Liver (tissue), 9 donors: ENCODE results near the gene MRPL21. TPM values are rescaled to one million over a fixed set of nuclear protein-coding genes. Genes with fewer than 3 reads are reported as not detected.

Source experiments
- DNase-seq: peaks from one replicate; pipeline ENCODE4 v3.0.0-alpha.2; 2017; ENCODE audit warnings: low spot score
- H3K27ac ChIP-seq, 2 donors: one replicate each; pipeline ENCODE4 v1.7.0; 2013; ENCODE audit warnings: inconsistent platforms in 2 of 2, low read length in 2 of 2, control low read depth in 1 of 2, low read depth in 1 of 2, mild to moderate bottlenecking in 1 of 2
- H3K27me3 ChIP-seq, 4 donors: one replicate each; pipeline versions ENCODE4 v1.6.1 to v1.7.0; 2013; ENCODE audit warnings: low read length in 3 of 4, inconsistent platforms in 1 of 4, mild to moderate bottlenecking in 1 of 4, moderate library complexity in 1 of 4; ENCODE audit not compliant: control insufficient read depth in 4 of 4, insufficient read depth in 4 of 4
- H3K36me3 ChIP-seq, 4 donors: one replicate each; pipeline versions ENCODE4 v1.6.1 to v1.7.0; 2013; ENCODE audit warnings: low read length in 3 of 4, mild to moderate bottlenecking in 3 of 4, low read depth in 1 of 4, moderate library complexity in 1 of 4; ENCODE audit not compliant: control insufficient read depth in 4 of 4, insufficient read depth in 3 of 4
- H3K4me1 ChIP-seq, 4 donors: one replicate each; pipeline versions ENCODE4 v1.6.1 to v1.7.0; 2013; ENCODE audit warnings: low read length in 3 of 4, mild to moderate bottlenecking in 3 of 4, moderate library complexity in 1 of 4; ENCODE audit not compliant: control insufficient read depth in 4 of 4, insufficient read depth in 4 of 4
- H3K4me3 ChIP-seq, 3 donors: one replicate each; pipeline versions ENCODE4 v1.6.1 to v1.7.0; 2013; ENCODE audit warnings: low read length in 3 of 3, control low read depth in 1 of 3, low read depth in 1 of 3, mild to moderate bottlenecking in 1 of 3
- H3K9ac ChIP-seq, 2 donors: one replicate each; pipeline ENCODE4 v1.7.0; 2013; ENCODE audit warnings: low read length in 2 of 2, mild to moderate bottlenecking in 2 of 2, moderate library complexity in 2 of 2, control low read depth in 1 of 2, low read depth in 1 of 2
- H3K9me3 ChIP-seq, 4 donors: one replicate each; pipeline versions ENCODE4 v1.6.1 to v1.7.0; 2013; ENCODE audit warnings: low read length in 3 of 4; ENCODE audit not compliant: control insufficient read depth in 4 of 4
- ATF3 ChIP-seq: IDR thresholded peaks from 2 replicates; pipeline ENCODE4 v1.6.1; 2016; ENCODE audit warnings: antibody characterized with exemption
- EGR1 ChIP-seq, 2 donors: IDR thresholded peaks; 2 replicates each; pipeline ENCODE4 v1.6.1; 2016 to 2018; ENCODE audit warnings: antibody characterized with exemption in 2 of 2, low read depth in 2 of 2
- FOXA1 ChIP-seq: IDR thresholded peaks from 2 replicates; pipeline ENCODE4 v1.6.1; 2016; ENCODE audit warnings: antibody characterized with exemption
- FOXA2 ChIP-seq: IDR thresholded peaks from 2 replicates; pipeline ENCODE4 v1.6.1; 2016; ENCODE audit warnings: antibody characterized with exemption
- GABPA ChIP-seq, 2 donors: IDR thresholded peaks in 1 of 2; conservative IDR thresholded peaks in 1 of 2; 2 replicates each; pipeline ENCODE4 v1.6.1; 2016; ENCODE audit warnings: antibody characterized with exemption in 2 of 2, mild to moderate bottlenecking in 1 of 2, moderate library complexity in 1 of 2
- HNF4A ChIP-seq, 2 donors: conservative IDR thresholded peaks; 2 replicates each; pipeline ENCODE4 v1.6.1; 2016; ENCODE audit warnings: antibody characterized with exemption in 2 of 2, mild to moderate bottlenecking in 2 of 2
- HNF4G ChIP-seq: IDR thresholded peaks from 2 replicates; pipeline ENCODE4 v1.6.1; 2016; ENCODE audit warnings: antibody characterized with exemption
- JUND ChIP-seq, 2 donors: IDR thresholded peaks; 2 replicates each; pipeline ENCODE4 v1.6.1; 2016; ENCODE audit warnings: antibody characterized with exemption in 2 of 2
- REST ChIP-seq: IDR thresholded peaks from 2 replicates; pipeline ENCODE4 v1.6.1; 2016; ENCODE audit warnings: antibody characterized with exemption, mild to moderate bottlenecking
- RXRA ChIP-seq, 2 donors: IDR thresholded peaks; 2 replicates each; pipeline ENCODE4 v1.6.1; 2017 to 2018; ENCODE audit warnings: antibody characterized with exemption in 2 of 2, mild to moderate bottlenecking in 1 of 2
- SP1 ChIP-seq: IDR thresholded peaks from 2 replicates; pipeline ENCODE4 v1.6.1; 2018; ENCODE audit warnings: antibody characterized with exemption, mild to moderate bottlenecking
- TAF1 ChIP-seq: conservative IDR thresholded peaks from 2 replicates; pipeline ENCODE4 v1.6.1; 2016; ENCODE audit warnings: antibody characterized with exemption, mild to moderate bottlenecking
- YY1 ChIP-seq: IDR thresholded peaks from 2 replicates; pipeline ENCODE4 v1.6.1; 2016; ENCODE audit warnings: antibody characterized with exemption, mild to moderate bottlenecking
- WGBS: extraction: QIAGEN DNeasy Blood & Tissue Kit; methylation state at CpG from one replicate; pipeline ENCODE4 v1.1.7; 2013; 5-methylcytosine and 5-hydroxymethylcytosine counted together
- polyA plus RNA-seq, 2 donors: library from polyadenylated mRNA; stranded (reverse) in 1 of 2; unstranded in 1 of 2; fragments of 200-250 nt in 1 of 2; fragments of >200 nt in 1 of 2; fragmentation: Nextera tagmentation in 1 of 2; extraction: Ambion mirVana in 1 of 2; gene quantifications; one replicate each; pipeline versions ENCODE4 v1.2.1 to v1.2.3, GENCODE V29; 2013 to 2015
- total RNA-seq, 2 donors: library from RNA; depleted of rRNA; stranded (reverse); fragments of >200 nt; gene quantifications; one replicate each; pipeline ENCODE4 v1.2.3, GENCODE V29; 2014
- TF ChIP-seq, protein P1 (sequence below): fragments of 150-350 bp; IDR thresholded peaks from 2 replicates; pipeline ENCODE4 v1.5.1; 2017; ENCODE audit warnings: improper control_type of control experiment, low read depth, low read length; ENCODE audit not compliant: missing input control
- donor health status: healthy.
- donor health status: healthy.
- donor health status: healthy.
- donor health status: healthy.
- donor health status: healthy.

Gene MRPL21
- total and polyA plus RNA-seq, 4 donors, result 22.3 to 76.8 (median 35.4) TPM

DNA sequence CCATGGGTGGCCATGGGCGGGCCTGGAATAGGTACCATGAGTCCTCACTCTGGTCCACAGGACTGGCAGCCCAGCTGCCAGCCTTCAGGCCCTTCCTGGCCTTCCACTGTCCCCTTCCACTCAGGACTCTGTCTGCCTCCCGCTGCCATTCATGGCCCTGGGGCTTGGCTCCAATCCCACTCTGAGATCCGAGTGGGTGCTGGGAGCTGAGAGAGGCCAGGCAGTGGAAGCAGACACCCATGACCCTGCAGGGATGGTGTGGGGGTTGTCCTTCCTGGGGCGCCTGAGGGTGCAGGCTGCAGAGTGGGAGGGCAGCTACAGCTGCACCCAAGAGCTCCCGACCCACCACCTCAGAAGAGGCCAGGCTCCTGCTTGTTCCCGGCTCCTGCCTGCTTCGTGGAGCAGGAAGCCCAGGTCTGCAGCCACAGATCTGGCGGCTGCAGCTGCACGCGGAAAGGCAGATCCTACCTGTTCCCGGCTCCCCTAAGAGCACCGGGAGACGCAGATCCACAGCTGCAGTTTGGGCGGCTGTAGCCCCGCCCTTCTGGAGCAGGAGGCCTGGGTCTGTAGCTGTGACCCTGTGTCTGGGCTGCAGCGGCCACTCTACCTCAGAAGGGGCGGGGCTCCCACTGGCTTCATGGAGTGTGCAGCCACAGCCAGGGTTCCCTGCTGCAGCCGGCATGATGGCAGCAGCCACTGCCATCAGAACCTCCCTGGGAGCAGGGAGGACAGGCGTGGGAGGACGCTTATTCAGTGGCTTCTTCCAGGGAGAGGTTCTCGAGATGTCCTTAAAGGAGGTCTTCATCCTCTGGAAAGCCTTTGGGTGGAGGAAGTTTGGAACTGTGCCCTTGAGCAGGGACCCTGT, 27.6 kb upstream of the MRPL21 start:
- Histone ChIP-seq H3K27ac (no peak overlapping the region), H3K9ac (no peak overlapping the region), H3K27me3 (no peaks in the 10 kb centered on the region), H3K9me3 (no peaks in the 10 kb centered on the region), H3K4me1 (no peaks in the 10 kb centered on the region), H3K36me3 (peaks cover 15 to 65% (median 28%) of the 10 kb centered on the region in 4 donors), H3K4me3 (no peak overlapping the region)
- TF ChIP-seq YY1 (no peak), ATF3 (no peak), REST (no peak), TAF1 (no peak), SP1 (no peak), FOXA2 (no peak), EGR1 (IDR thresholded peaks at IDR 0.05; ENCODE audit: low read depth in 2 of 2) (no peak)
- TF ChIP-seq, protein P1, sequence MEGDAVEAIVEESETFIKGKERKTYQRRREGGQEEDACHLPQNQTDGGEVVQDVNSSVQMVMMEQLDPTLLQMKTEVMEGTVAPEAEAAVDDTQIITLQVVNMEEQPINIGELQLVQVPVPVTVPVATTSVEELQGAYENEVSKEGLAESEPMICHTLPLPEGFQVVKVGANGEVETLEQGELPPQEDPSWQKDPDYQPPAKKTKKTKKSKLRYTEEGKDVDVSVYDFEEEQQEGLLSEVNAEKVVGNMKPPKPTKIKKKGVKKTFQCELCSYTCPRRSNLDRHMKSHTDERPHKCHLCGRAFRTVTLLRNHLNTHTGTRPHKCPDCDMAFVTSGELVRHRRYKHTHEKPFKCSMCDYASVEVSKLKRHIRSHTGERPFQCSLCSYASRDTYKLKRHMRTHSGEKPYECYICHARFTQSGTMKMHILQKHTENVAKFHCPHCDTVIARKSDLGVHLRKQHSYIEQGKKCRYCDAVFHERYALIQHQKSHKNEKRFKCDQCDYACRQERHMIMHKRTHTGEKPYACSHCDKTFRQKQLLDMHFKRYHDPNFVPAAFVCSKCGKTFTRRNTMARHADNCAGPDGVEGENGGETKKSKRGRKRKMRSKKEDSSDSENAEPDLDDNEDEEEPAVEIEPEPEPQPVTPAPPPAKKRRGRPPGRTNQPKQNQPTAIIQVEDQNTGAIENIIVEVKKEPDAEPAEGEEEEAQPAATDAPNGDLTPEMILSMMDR, result no peak
- WGBS, result 97% methylated on average over 21 of the region's 21 CpGs
- DNase-seq, result no peak

DNA sequence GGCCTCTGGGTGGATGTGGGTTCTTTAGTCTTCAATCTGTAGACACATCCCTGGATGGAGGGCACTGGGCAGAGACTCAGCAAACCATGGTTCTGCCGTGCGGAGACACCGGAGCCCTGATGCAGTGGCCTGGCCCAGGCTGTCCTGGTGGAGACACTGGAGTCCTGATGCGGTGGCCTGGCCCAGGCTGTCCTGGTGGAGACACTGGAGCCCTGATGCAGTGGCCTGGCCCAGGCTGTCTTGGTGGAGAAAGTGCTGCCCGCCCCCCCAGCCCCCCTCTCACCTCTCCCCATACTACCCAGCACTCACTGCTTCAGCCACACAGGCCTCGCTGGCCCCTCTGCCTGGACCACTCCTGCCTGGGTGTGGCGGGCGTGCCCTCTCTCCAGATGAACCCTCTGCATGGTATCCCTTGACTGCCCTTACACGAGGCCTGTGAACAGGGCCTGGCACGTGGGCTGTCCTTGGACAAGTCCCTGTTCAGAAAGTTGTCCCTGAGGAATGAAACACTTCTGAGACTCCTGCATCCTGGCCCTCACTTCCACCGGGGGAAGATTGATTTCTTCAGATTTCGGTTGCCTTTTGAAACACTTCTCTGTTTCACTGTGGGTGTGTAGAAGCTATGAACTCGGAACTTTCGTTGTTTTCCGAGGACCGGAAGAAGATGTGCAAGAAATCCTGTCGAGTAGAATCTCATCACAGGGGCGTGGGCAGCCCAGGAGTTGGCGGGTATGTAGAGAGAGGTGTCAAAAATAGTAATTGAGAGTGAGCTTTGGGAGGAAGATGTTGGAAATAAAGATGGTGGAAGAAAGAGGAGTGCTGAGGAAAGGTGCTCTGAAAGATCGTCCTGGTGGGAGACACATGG, 26.3 kb upstream of the MRPL21 start:
- H3K4me1 ChIP-seq, result no peaks in the 10 kb centered on the region
- H3K9ac ChIP-seq, result no peak overlapping the region
- DNase-seq, result no peak
- H3K27ac ChIP-seq, result no peak overlapping the region
- peaks cover 0 to 9% (median 4%) of the 10 kb centered on the region in 4 donors for H3K9me3 ChIP-seq
- no peaks in the 10 kb centered on the region for H3K27me3 ChIP-seq
- WGBS, result 96% methylated on average over 20 of the region's 20 CpGs
- no peak overlapping the region for H3K4me3 ChIP-seq
- H3K36me3 ChIP-seq, result peaks cover 17 to 63% (median 31%) of the 10 kb centered on the region in 4 donors
- TF ChIP-seq GABPA (IDR thresholded peaks at IDR 0.05 in 1 of 2, conservative IDR thresholded peaks at IDR 0.05 in 1 of 2) (no peak), YY1 (no peak), EGR1 (IDR thresholded peaks at IDR 0.05; ENCODE audit: low read depth in 2 of 2) (no peak), FOXA2 (no peak), JUND (IDR thresholded peaks at IDR 0.05) (no peak), HNF4A (conservative IDR thresholded peaks at IDR 0.05) (no peak), SP1 (no peak), HNF4G (no peak), FOXA1 (no peak), RXRA (IDR thresholded peaks at IDR 0.05) (no peak)
